GM23248 (cell line): Measurements from ENCODE around the gene RPL13A. TPM values are rescaled to one million over a fixed set of nuclear protein-coding genes. Genes with fewer than 3 reads are reported as not detected.

ENCODE experiments used
- DNase-seq: peaks from one replicate; pipeline ENCODE4 v3.0.0-alpha.2; 2015
- H2AFZ ChIP-seq: fragments of 200-600 bp; sonication (generic); 2 replicates; pipeline ENCODE4 v1.6.1; 2016; ENCODE audit warnings: antibody characterized with exemption
- H3F3A ChIP-seq: fragments of 200-600 bp; sonication (generic); 2 replicates; pipeline ENCODE4 v1.6.1; 2016; ENCODE audit warnings: mild to moderate bottlenecking, antibody characterized with exemption, mixed run types; ENCODE audit not compliant: insufficient read depth
- H3K27ac ChIP-seq: fragments of 200-600 bp; sonication (generic); 2 replicates; pipeline ENCODE4 v1.5.1; 2016; ENCODE audit warnings: mild to moderate bottlenecking
- H3K27me3 ChIP-seq: fragments of 200-600 bp; sonication (generic); replicated peaks from 2 replicates; pipeline ENCODE4 v1.6.1; 2016; ENCODE audit warnings: mild to moderate bottlenecking; ENCODE audit not compliant: insufficient read depth
- H3K36me3 ChIP-seq: fragments of 200-600 bp; sonication (generic); 2 replicates; pipeline ENCODE4 v1.6.1; 2016; ENCODE audit warnings: low read depth, mild to moderate bottlenecking
- H3K4me1 ChIP-seq: fragments of 200-600 bp; sonication (generic); 2 replicates; pipeline ENCODE4 v1.6.1; 2016; ENCODE audit warnings: mild to moderate bottlenecking; ENCODE audit not compliant: insufficient read depth
- H3K4me2 ChIP-seq: fragments of 200-600 bp; sonication (generic); one replicate; pipeline ENCODE4 v1.6.1; 2016; ENCODE audit warnings: mild to moderate bottlenecking; ENCODE audit not compliant: unreplicated experiment
- H3K4me3 ChIP-seq: fragments of 200-600 bp; sonication (generic); 2 replicates; pipeline ENCODE4 v1.5.1; 2016; ENCODE audit warnings: mild to moderate bottlenecking
- H3K79me2 ChIP-seq: fragments of 200-600 bp; sonication (generic); 2 replicates; pipeline ENCODE4 v1.6.1; 2016; ENCODE audit warnings: mild to moderate bottlenecking; ENCODE audit not compliant: insufficient read depth
- H3K9ac ChIP-seq: fragments of 200-600 bp; sonication (generic); 2 replicates; pipeline ENCODE4 v1.6.1; 2016; ENCODE audit warnings: mild to moderate bottlenecking
- H3K9me2 ChIP-seq: fragments of 200-600 bp; sonication (generic); 2 replicates; pipeline ENCODE4 v1.6.1; 2016; ENCODE audit warnings: mixed run types, mild to moderate bottlenecking, moderate library complexity; ENCODE audit not compliant: insufficient read depth
- H3K9me3 ChIP-seq: fragments of 200-600 bp; sonication (generic); one replicate; pipeline ENCODE4 v1.6.1; 2017; ENCODE audit warnings: low read depth
- H4K20me1 ChIP-seq: fragments of 200-600 bp; sonication (generic); 2 replicates; pipeline ENCODE4 v1.6.0; 2016; ENCODE audit not compliant: insufficient read depth
- EZH2 ChIP-seq: fragments of 200-600 bp; sonication (generic); IDR thresholded peaks from 2 replicates; pipeline ENCODE4 v1.6.1; 2018; ENCODE audit warnings: antibody characterized with exemption, mild to moderate bottlenecking; ENCODE audit not compliant: insufficient read depth, poor library complexity, severe bottlenecking
- EZH2phosphoT487 ChIP-seq: fragments of 200-600 bp; sonication (generic); IDR thresholded peaks from 2 replicates; pipeline ENCODE4 v1.6.1; 2018; ENCODE audit warnings: antibody characterized with exemption, moderate library complexity, mild to moderate bottlenecking, low read depth; ENCODE audit not compliant: insufficient read depth
- WGBS, 2 experiments: methylation state at CpG; one replicate each; pipeline ENCODE4 v1.1.6; 2015 to 2017; ENCODE audit warnings: low lambda C conversion rate in 2 of 2, low coverage in 1 of 2; ENCODE audit errors: missing lambda C conversion rate in 2 of 2; 5-methylcytosine and 5-hydroxymethylcytosine counted together
- in situ Hi-C: fragments of 300-500 bp; cut with MboI; formaldehyde crosslinking; loops from 2 replicates; pipeline ENCODE4 v1.15.0; 2020
- polyA plus RNA-seq: library from polyadenylated mRNA; unstranded; fragments of >200 nt; fragmentation: Nextera tagmentation; extraction: Ambion mirVana; gene quantifications from 2 replicates; pipeline ENCODE4 v1.2.1, GENCODE V29; 2016
- total RNA-seq: library from RNA; depleted of rRNA; stranded (reverse); fragments of >200 nt; shearing (Covaris generic); gene quantifications from 2 replicates; pipeline ENCODE4 v1.2.3, GENCODE V29; 2014

Gene RPL13A
- total and polyA plus RNA-seq, 2 experiments from 2014 or later = 893 to 2,272 TPM

GRCh38 chr19:49486232-49486631 is 1.2 kb upstream of the RPL13A start:
- 91 to 92% methylated on average over 7 of the region's 7 CpGs for whole genome bisulfite sequencing, 2 experiments
- Histone ChIP-seq H3K9ac (no peak overlapping the region), H3K27me3 (no peaks in the 10 kb centered on the region), H2AFZ (peak overlapping the region; percentile 81; the same call in 1 of the 2 replicates), H3K9me2 (no peaks in the 10 kb centered on the region), H3K4me2 (no peak overlapping the region), H3K4me1 (peaks cover 7% of the 10 kb centered on the region; the same call in 1 of the 2 replicates), H3K79me2 (peaks cover 39% of the 10 kb centered on the region), H3F3A (peaks cover 31% of the 10 kb centered on the region), H3K27ac (no peak overlapping the region), H3K36me3 (peaks cover 24% of the 10 kb centered on the region), H3K9me3 (no peaks in the 10 kb centered on the region), H3K4me3 (no peak overlapping the region), H4K20me1 (peaks cover 12% of the 10 kb centered on the region; the same call in 1 of the 2 replicates)
- no peak for DNase-seq
- in situ Hi-C loops = no loop called here
- TF ChIP-seq EZH2 (no peak), EZH2phosphoT487 (no peak)

GRCh38 chr19:49486710-49487276 is 615 bp upstream of the RPL13A start:
- in situ Hi-C loops = no loop called here
- H3K36me3 ChIP-seq = peaks cover 29% of the 10 kb centered on the region
- TF ChIP-seq EZH2 = no peak
- TF ChIP-seq EZH2phosphoT487 = no peak
- no peaks in the 10 kb centered on the region for H3K9me3 ChIP-seq
- no peaks in the 10 kb centered on the region for H3K27me3 ChIP-seq
- no peak overlapping the region for H3K27ac ChIP-seq
- H3K9ac ChIP-seq = peak overlapping the region; percentile 22; the same call in 1 of the 2 replicates
- H3K4me3 ChIP-seq = no peak overlapping the region
- no peaks in the 10 kb centered on the region for H3K9me2 ChIP-seq
- H3K4me2 ChIP-seq = no peak overlapping the region
- no peak for DNase-seq
- H4K20me1 ChIP-seq = peaks cover 12% of the 10 kb centered on the region; the same call in 1 of the 2 replicates
- peak overlapping the region; percentile 81 for H2AFZ ChIP-seq
- H3K4me1 ChIP-seq = peaks cover 7% of the 10 kb centered on the region; the same call in 1 of the 2 replicates
- peaks cover 44% of the 10 kb centered on the region for H3K79me2 ChIP-seq
- 67 to 68% methylated on average over 23 of the region's 23 CpGs for WGBS, 2 experiments
- H3F3A ChIP-seq = peaks cover 35% of the 10 kb centered on the region

GRCh38 chr19:49488046-49488862 is 846 bp downstream of the RPL13A start:
- in situ Hi-C loops = no loop called here
- Histone ChIP-seq H2AFZ (no peak overlapping the region), H3K79me2 (peaks cover 45% of the 10 kb centered on the region), H4K20me1 (peaks cover 12% of the 10 kb centered on the region; the same call in 1 of the 2 replicates), H3K27ac (peak overlapping the region; percentile 86), H3K4me3 (peak overlapping the region; percentile 92), H3K9me3 (no peaks in the 10 kb centered on the region), H3K36me3 (peaks cover 43% of the 10 kb centered on the region), H3K9me2 (no peaks in the 10 kb centered on the region), H3K4me2 (peak overlapping the region; percentile 99), H3K27me3 (no peaks in the 10 kb centered on the region), H3K9ac (peak overlapping the region; percentile 99), H3K4me1 (peaks cover 7% of the 10 kb centered on the region; the same call in 1 of the 2 replicates), H3F3A (peaks cover 50% of the 10 kb centered on the region)
- WGBS, 2 experiments = 1% methylated on average over 26 of the region's 26 CpGs
- peak; percentile 52 for DNase-seq
- TF ChIP-seq EZH2 = no peak
- TF ChIP-seq EZH2phosphoT487 = no peak

DNA sequence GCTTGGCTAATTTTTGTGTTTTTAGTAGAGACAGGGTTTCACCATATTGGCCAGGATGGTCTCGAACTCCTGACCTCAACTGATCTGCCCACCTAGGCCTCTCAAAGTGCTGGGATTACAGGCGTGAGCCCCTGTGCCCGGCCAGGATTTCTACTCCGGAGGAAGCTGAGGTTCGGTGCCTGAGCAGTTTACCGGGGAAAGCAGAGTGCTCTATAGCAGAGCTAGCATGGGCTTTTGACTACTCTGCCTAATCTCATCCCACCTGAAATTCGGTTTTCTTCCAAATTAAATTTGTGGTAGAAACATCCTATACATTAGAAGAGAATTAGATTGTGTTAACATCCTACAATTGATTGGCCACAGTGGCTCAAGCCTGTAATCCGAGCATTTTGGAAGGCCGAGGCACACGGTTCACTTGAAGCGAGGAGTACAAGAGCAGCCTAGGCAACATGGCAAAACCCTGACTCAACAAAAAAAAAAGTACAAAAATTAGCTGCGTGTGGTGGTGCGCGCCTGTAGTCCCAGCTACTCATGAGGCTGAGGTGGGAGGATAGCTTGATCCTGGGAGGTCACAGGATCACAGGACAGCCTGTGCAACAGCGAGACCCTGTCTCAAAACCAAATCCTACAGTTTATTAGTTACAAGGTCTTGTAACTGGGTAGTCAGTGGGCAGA is 1.6 kb downstream of the RPL13A start:
- no peak for TF ChIP-seq EZH2phosphoT487
- no peak for TF ChIP-seq EZH2
- H3K9me3 ChIP-seq = no peaks in the 10 kb centered on the region
- in situ Hi-C loops = no loop called here

More for the DNA sequence above, 1.6 kb downstream of the RPL13A start:
- Histone ChIP-seq H3K27ac (peak overlapping the region; percentile 86), H3K4me2 (peak overlapping the region; percentile 99), H2AFZ (no peak overlapping the region), H3K4me1 (peaks cover 7% of the 10 kb centered on the region; the same call in 1 of the 2 replicates), H3K9me2 (no peaks in the 10 kb centered on the region), H3K36me3 (peaks cover 44% of the 10 kb centered on the region), H3F3A (peaks cover 52% of the 10 kb centered on the region), H3K9ac (peak overlapping the region; percentile 99), H3K79me2 (peaks cover 45% of the 10 kb centered on the region), H3K27me3 (no peaks in the 10 kb centered on the region), H4K20me1 (peaks cover 12% of the 10 kb centered on the region; the same call in 1 of the 2 replicates), H3K4me3 (peak overlapping the region; percentile 92)
- peak; percentile 60 for DNase-seq
- WGBS, 2 experiments = 6 to 7% methylated on average over 15 of the region's 15 CpGs
